GM10266 (cell line): Measurements from ENCODE around the gene CDC42BPA.

ENCODE experiments used
- DNase-seq: peaks from one replicate; pipeline ENCODE4 v3.0.0; 2012; ENCODE audit errors: extremely low spot score
- TF ChIP-seq, protein P1 (sequence below): IDR thresholded peaks from 2 replicates; pipeline ENCODE4 v1.5.1; 2012; ENCODE audit warnings: mild to moderate bottlenecking, low read depth; ENCODE audit not compliant: control insufficient read depth, insufficient read depth; ENCODE audit errors: missing control alignments

CDC42BPA gene

GRCh38 chr1:227312361-227313025 lies 5.8 kb downstream of the CDC42BPA start:
- DNase-seq = no peak
- TF ChIP-seq, protein P1, sequence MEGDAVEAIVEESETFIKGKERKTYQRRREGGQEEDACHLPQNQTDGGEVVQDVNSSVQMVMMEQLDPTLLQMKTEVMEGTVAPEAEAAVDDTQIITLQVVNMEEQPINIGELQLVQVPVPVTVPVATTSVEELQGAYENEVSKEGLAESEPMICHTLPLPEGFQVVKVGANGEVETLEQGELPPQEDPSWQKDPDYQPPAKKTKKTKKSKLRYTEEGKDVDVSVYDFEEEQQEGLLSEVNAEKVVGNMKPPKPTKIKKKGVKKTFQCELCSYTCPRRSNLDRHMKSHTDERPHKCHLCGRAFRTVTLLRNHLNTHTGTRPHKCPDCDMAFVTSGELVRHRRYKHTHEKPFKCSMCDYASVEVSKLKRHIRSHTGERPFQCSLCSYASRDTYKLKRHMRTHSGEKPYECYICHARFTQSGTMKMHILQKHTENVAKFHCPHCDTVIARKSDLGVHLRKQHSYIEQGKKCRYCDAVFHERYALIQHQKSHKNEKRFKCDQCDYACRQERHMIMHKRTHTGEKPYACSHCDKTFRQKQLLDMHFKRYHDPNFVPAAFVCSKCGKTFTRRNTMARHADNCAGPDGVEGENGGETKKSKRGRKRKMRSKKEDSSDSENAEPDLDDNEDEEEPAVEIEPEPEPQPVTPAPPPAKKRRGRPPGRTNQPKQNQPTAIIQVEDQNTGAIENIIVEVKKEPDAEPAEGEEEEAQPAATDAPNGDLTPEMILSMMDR = no peak

DNA sequence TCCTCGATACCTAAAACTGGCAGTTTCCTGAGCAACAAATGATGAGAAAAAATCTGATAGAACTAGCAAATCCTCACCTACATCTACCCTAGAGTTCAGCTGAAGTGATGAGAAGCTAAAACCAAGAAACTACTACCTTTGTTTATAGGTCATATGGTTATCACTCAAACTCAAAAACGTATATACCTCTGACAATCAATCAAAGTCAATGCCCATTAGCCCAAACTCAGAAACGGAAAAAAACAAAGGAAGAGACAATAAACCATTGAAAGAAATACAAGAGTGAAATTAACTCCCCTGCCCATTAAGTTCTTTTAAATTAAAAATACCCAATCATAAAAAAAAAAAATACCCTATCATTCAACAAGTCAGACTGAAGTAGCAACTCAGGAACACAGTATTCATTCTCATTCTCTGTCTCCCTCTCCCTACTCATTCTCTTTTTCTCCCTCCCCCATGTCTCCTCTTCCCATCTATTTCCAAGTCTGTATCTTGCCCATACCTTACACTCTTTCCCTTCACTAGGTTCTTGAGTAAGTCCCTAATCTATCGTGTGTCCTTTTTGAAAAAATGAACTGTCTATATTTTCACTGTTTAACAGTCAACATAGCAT lies 6.8 kb downstream of the CDC42BPA start:
- DNase-seq = no peak
- TF ChIP-seq, protein P1 = no peak

GRCh38 chr1:227308367-227309336 lies 9.6 kb downstream of the CDC42BPA start:
- TF ChIP-seq, protein P1 = no peak
- no peak for DNase-seq

- no peak for DNase-seq
- TF ChIP-seq, protein P1 = no peak
Measured at GRCh38 chr1:227306689-227307088, 11.6 kb downstream of the CDC42BPA start.

- TF ChIP-seq, protein P1 = no peak
- DNase-seq = no peak
Measured at GRCh38 chr1:227305894-227306626, 12.2 kb downstream of the CDC42BPA start.

DNA sequence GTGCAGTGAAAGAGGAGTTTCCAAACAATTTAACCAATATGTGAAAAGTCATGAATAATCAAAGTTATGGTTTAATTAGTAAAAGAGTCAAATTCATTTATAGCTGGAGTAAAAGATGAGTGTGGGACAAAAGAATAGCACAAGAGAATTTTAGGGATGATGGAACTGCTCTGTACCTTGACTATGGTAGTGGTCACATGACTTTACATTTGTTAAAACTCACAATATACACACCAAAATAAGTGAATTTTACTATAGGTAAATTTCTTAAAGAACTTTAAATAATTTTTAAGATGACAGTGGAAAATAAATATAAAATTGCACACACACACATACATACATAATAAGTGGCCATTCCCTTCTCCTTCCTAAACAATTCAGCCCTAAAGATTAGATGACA lies 13.6 kb downstream of the CDC42BPA start:
- TF ChIP-seq, protein P1 = no peak
- DNase-seq = no peak
